Calu3 (cell line): Measurements from ENCODE around the gene CD93. TPM values are rescaled to one million over a fixed set of nuclear protein-coding genes. Genes with fewer than 3 reads are reported as not detected.

ENCODE experiments used
- BruUV-seq: library from RNA; stranded (reverse); fragments of 400-500 nt; replicated peaks from 2 replicates; lab custom pipeline; 2021; lab: Mats Ljungman, UMichigan
- CTCF ChIA-PET: fragments of 300-600 bp; sonication (Branson Sonifier 250); formaldehyde crosslinking; loops from one replicate; lab custom pipeline; 2022; ENCODE audit warnings: antibody characterized with exemption; lab: Charles Lee
- DNase-seq: peaks from one replicate; pipeline ENCODE4 v3.0.0; 2022
- H3K27ac Mint-ChIP-seq: one replicate; pipeline ENCODE4 v1.8.0; 2022; ENCODE audit warnings: mixed read lengths; ENCODE audit not compliant: unreplicated experiment
- H3K27me3 Mint-ChIP-seq: one replicate; pipeline ENCODE4 v1.8.0; 2022; ENCODE audit warnings: mixed read lengths; ENCODE audit not compliant: unreplicated experiment
- H3K36me3 Mint-ChIP-seq: one replicate; pipeline ENCODE4 v1.8.0; 2022; ENCODE audit warnings: mild to moderate bottlenecking, moderate library complexity, mixed read lengths; ENCODE audit not compliant: insufficient read depth, unreplicated experiment
- H3K4me1 Mint-ChIP-seq: one replicate; pipeline ENCODE4 v1.8.0; 2022; ENCODE audit warnings: mild to moderate bottlenecking, low read depth, mixed read lengths; ENCODE audit not compliant: unreplicated experiment
- H3K4me3 Mint-ChIP-seq: one replicate; pipeline ENCODE4 v1.8.0; 2022; ENCODE audit warnings: mild to moderate bottlenecking, low read depth, moderate library complexity, mixed read lengths; ENCODE audit not compliant: unreplicated experiment
- H3K9me3 Mint-ChIP-seq: one replicate; pipeline ENCODE4 v1.8.0; 2022; ENCODE audit warnings: low read depth, mixed read lengths; ENCODE audit not compliant: unreplicated experiment
- intact Hi-C: fragments of 100-400 bp; cut with micrococcal nuclease; formaldehyde crosslinking; loops from one replicate; pipeline ENCODE4 v1.10.0; 2022; ENCODE audit not compliant: unreplicated experiment
- total RNA-seq: library from RNA; stranded (reverse); gene quantifications from 2 replicates; pipeline ENCODE4 v1.2.3, GENCODE V29; 2022
- TF ChIP-seq, protein P1 (sequence below): fragments of 200-600 bp; IDR thresholded peaks from one replicate; pipeline ENCODE4 v1.8.0; 2022; ENCODE audit warnings: antibody characterized with exemption; ENCODE audit not compliant: unreplicated experiment

The CD93 gene
- total RNA-seq, 1 experiment from 2014 or later = not detected

DNA sequence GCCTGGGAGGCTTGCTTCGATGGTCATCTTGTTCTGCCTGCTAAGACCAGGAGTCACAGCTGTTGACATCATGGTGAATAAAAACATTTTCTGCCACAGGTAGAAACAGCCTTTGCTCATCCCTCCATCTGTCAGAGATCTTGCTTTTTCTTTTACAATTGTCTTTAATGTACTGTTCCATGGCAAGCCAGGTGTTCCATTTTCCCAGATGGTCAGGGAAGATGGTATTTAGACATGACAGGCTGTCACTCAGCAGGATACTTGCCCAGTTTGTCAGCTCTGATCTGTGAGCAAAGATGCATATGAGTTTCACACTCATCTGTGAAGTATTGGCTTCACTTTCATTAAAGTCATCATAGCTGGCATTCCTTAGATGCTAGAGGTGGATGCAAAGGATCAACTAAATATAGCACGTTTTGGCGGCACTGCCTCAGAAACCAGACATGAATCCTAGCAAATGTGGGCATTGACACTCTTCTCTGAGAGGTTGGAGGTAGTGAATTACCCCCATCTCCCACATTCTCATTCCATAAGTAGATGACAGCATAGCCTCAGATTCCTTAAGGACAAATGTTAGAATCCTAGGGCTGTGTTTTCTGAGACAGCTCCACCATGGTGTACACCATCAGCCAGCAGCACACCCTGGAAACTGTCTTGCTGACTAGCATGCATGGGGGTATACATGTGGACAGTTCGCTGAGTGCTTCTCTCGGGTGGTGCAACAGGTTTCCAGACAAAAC, 46.8 kb downstream of the CD93 start:
- no peak overlapping the region for H3K27ac Mint-ChIP-seq
- H3K9me3 Mint-ChIP-seq = no peaks in the 10 kb centered on the region
- TF ChIP-seq, protein P1, sequence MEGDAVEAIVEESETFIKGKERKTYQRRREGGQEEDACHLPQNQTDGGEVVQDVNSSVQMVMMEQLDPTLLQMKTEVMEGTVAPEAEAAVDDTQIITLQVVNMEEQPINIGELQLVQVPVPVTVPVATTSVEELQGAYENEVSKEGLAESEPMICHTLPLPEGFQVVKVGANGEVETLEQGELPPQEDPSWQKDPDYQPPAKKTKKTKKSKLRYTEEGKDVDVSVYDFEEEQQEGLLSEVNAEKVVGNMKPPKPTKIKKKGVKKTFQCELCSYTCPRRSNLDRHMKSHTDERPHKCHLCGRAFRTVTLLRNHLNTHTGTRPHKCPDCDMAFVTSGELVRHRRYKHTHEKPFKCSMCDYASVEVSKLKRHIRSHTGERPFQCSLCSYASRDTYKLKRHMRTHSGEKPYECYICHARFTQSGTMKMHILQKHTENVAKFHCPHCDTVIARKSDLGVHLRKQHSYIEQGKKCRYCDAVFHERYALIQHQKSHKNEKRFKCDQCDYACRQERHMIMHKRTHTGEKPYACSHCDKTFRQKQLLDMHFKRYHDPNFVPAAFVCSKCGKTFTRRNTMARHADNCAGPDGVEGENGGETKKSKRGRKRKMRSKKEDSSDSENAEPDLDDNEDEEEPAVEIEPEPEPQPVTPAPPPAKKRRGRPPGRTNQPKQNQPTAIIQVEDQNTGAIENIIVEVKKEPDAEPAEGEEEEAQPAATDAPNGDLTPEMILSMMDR = no peak
- no TSS peak for BruUV-seq
- CTCF ChIA-PET = no interaction called here
- intact Hi-C loops = no loop called here
- H3K4me1 Mint-ChIP-seq = no peaks in the 10 kb centered on the region
- no peak overlapping the region for H3K4me3 Mint-ChIP-seq
- no peaks in the 10 kb centered on the region for H3K36me3 Mint-ChIP-seq
- DNase-seq = no peak
- peaks cover 42% of the 10 kb centered on the region for H3K27me3 Mint-ChIP-seq

DNA sequence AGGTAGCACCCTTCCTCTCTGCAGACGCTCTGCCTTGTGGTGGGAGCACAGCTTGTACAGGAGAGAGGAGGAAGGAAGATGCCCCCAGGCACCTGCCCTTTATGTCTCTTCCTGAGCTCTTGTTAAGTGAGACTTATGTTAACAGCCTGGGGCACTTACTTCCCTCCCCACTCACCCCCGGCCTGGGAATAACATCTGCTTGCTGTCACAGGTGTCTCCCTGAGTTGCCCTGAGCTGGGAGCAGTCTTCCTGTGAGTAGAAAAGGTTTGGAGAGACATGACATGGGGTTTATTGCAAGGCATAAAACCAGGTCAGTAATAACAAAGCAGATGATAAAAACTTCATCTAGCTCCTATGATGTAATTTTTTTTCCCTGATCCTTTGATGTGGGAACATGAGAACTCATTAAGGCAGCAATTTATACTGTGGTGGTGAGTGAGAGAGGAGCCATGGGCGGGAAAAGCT, 49.1 kb downstream of the CD93 start:
- CTCF ChIA-PET = no interaction called here
- Mint-ChIP-seq H3K9me3 (no peaks in the 10 kb centered on the region), H3K4me3 (no peak overlapping the region), H3K36me3 (no peaks in the 10 kb centered on the region), H3K27ac (no peak overlapping the region), H3K4me1 (no peaks in the 10 kb centered on the region), H3K27me3 (peaks cover 35% of the 10 kb centered on the region)
- intact Hi-C loops = no loop called here
- no TSS peak for BruUV-seq
- DNase-seq = no peak
- TF ChIP-seq, protein P1 = no peak

DNA sequence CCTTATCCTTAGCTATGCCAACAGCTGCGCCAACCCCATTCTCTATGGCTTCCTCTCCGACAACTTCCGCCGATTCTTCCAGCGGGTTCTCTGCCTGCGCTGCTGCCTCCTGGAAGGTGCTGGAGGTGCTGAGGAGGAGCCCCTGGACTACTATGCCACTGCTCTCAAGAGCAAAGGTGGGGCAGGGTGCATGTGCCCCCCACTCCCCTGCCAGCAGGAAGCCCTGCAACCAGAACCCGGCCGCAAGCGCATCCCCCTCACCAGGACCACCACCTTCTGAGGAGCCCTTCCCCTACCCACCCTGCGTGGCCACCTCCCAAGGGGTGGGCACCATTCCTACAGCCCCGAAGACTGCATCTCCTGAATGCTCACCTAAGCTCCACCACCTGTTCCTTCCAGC, 49.8 kb downstream of the CD93 start:
- intact Hi-C loops = no loop called here
- no peaks in the 10 kb centered on the region for H3K36me3 Mint-ChIP-seq
- peaks cover 28% of the 10 kb centered on the region for H3K27me3 Mint-ChIP-seq
- no peaks in the 10 kb centered on the region for H3K9me3 Mint-ChIP-seq
- no peak for DNase-seq
- no TSS peak for BruUV-seq
- H3K4me3 Mint-ChIP-seq = no peak overlapping the region
- TF ChIP-seq, protein P1 = no peak
- CTCF ChIA-PET = no interaction called here
- H3K27ac Mint-ChIP-seq = no peak overlapping the region
- H3K4me1 Mint-ChIP-seq = no peaks in the 10 kb centered on the region

DNA sequence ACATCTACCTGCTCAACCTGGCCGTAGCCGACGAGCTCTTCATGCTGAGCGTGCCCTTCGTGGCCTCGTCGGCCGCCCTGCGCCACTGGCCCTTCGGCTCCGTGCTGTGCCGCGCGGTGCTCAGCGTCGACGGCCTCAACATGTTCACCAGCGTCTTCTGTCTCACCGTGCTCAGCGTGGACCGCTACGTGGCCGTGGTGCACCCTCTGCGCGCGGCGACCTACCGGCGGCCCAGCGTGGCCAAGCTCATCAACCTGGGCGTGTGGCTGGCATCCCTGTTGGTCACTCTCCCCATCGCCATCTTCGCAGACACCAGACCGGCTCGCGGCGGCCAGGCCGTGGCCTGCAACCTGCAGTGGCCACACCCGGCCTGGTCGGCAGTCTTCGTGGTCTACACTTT, 50.4 kb downstream of the CD93 start:
- CTCF ChIA-PET = no interaction called here

More for the DNA sequence above, 50.4 kb downstream of the CD93 start:
- no peak overlapping the region for H3K27ac Mint-ChIP-seq
- H3K27me3 Mint-ChIP-seq = peaks cover 22% of the 10 kb centered on the region
- DNase-seq = no peak
- no peaks in the 10 kb centered on the region for H3K4me1 Mint-ChIP-seq
- H3K36me3 Mint-ChIP-seq = no peaks in the 10 kb centered on the region
- intact Hi-C loops = no loop called here
- H3K9me3 Mint-ChIP-seq = no peaks in the 10 kb centered on the region
- H3K4me3 Mint-ChIP-seq = no peak overlapping the region
- TF ChIP-seq, protein P1 = no peak
- BruUV-seq = no TSS peak
